ENCODE measurements around the gene GRID1.

GRCh38 chr10:85924382-85925102, 442.1 kb downstream of the GRID1 start:
- TF ChIP-seq CTCF (IDR thresholded peaks at IDR 0.05): no peak
- TF ChIP-seq POLR2A (IDR thresholded peaks at IDR 0.05): no peak

Data from thyroid gland (tissue), 4 donors.